Measurements from ENCODE around the gene USH2A. TPM values are rescaled to one million over a fixed set of nuclear protein-coding genes. Genes with fewer than 3 reads are reported as not detected.

The USH2A gene
- total RNA-seq, 3 donors from 2014 or later, result not detected

DNA sequence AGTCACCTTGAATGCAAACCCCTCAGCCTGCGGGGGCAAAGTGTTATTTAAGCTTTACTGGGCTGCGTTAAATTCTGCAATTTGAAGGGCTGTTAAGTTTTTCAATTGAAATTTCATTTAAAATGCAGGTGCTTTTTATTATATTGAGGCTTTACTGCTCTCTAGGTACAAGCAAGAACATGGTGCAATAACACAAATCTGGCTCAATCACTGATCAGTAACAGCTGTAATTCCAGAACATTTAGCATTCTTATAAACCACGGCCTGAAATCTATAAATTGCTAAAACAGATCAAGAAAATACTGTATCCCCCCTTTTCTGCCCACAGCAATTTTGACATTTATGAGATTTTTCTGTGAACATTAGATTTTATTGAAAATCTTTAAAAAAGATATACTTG lies 533.4 kb downstream of the USH2A start:
- H3K27me3 Mint-ChIP-seq (ENCODE audit: low read depth), result no peaks in the 10 kb centered on the region
- DNase-seq (no peak), ATAC-seq (no peak)
- no peaks in the 10 kb centered on the region for H3K9me3 Mint-ChIP-seq
- H3K36me3 Mint-ChIP-seq (ENCODE audit: insufficient read depth), result no peaks in the 10 kb centered on the region
- H3K4me1 Mint-ChIP-seq (ENCODE audit: low read depth), result no peaks in the 10 kb centered on the region
- H3K4me3 Mint-ChIP-seq, result no peak overlapping the region

GRCh38 chr1:215888159-215888558 lies 535.1 kb downstream of the USH2A start:
- ATAC-seq (no peak), DNase-seq (no peak)
- Mint-ChIP-seq H3K4me1 (ENCODE audit: low read depth) (no peaks in the 10 kb centered on the region), H3K36me3 (ENCODE audit: insufficient read depth) (no peaks in the 10 kb centered on the region), H3K4me3 (no peak overlapping the region), H3K27me3 (ENCODE audit: low read depth) (no peaks in the 10 kb centered on the region), H3K9me3 (no peaks in the 10 kb centered on the region)

DNA sequence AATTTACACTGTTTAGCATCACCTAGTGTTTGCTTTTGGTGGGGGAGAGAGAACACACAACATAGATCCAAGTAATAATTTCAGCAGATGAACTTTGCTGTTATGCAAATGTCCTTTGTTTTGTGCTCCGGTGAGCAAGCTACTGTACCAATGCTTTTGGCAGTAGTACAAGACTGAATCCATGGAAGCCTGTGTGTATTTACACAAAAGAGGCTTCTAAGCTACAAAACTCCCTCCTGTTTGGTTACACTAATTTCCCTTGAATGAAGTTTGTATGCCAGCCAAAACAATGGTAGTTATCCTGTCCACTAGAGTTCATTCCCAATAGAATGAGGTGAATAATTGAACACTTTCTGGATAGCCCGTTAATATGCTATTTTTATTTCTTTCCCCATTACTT lies 535.6 kb downstream of the USH2A start:
- no peaks in the 10 kb centered on the region for H3K36me3 Mint-ChIP-seq (ENCODE audit: insufficient read depth)
- no peak for ATAC-seq
- DNase-seq, result no peak
- H3K27me3 Mint-ChIP-seq (ENCODE audit: low read depth), result no peaks in the 10 kb centered on the region
- no peaks in the 10 kb centered on the region for H3K4me1 Mint-ChIP-seq (ENCODE audit: low read depth)
- no peak overlapping the region for H3K4me3 Mint-ChIP-seq
- H3K9me3 Mint-ChIP-seq, result no peaks in the 10 kb centered on the region

DNA sequence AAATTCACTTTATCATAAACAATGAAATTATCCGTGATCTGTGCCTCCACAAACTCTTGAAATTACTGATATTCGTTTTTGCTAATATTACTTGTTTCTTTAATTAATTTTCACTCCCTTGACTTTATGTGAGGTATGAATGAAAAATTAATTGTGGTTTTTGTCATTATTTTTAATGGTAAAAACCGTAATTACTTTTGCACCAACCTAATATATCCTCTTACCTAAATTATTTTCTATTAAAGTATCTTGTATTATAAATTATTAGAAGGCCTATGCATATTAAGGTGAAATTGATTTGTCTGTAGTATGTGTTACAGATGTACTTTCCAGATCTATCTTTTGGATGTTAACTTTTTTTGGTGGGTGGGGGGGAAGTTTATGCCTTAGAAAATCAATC lies 540.2 kb downstream of the USH2A start:
- Mint-ChIP-seq H3K36me3 (ENCODE audit: insufficient read depth) (no peaks in the 10 kb centered on the region), H3K27me3 (ENCODE audit: low read depth) (no peaks in the 10 kb centered on the region), H3K4me1 (ENCODE audit: low read depth) (no peaks in the 10 kb centered on the region), H3K9me3 (peaks cover 3% of the 10 kb centered on the region), H3K4me3 (no peak overlapping the region)
- ATAC-seq (no peak), DNase-seq (no peak)

- Mint-ChIP-seq H3K4me1 (ENCODE audit: low read depth) (no peaks in the 10 kb centered on the region), H3K9me3 (peaks cover 4% of the 10 kb centered on the region), H3K27me3 (ENCODE audit: low read depth) (no peaks in the 10 kb centered on the region), H3K36me3 (ENCODE audit: insufficient read depth) (no peaks in the 10 kb centered on the region), H3K4me3 (no peak overlapping the region)
- no peak for DNase-seq
- no peak for ATAC-seq
Measured at GRCh38 chr1:215878843-215879242, 544.4 kb downstream of the USH2A start.

GRCh38 chr1:215878128-215878527 lies 545.1 kb downstream of the USH2A start:
- Mint-ChIP-seq H3K9me3 (peaks cover 4% of the 10 kb centered on the region), H3K27me3 (ENCODE audit: low read depth) (no peaks in the 10 kb centered on the region), H3K36me3 (ENCODE audit: insufficient read depth) (no peaks in the 10 kb centered on the region), H3K4me1 (ENCODE audit: low read depth) (no peaks in the 10 kb centered on the region), H3K4me3 (no peak overlapping the region)
- DNase-seq (no peak), ATAC-seq (no peak)

DNA sequence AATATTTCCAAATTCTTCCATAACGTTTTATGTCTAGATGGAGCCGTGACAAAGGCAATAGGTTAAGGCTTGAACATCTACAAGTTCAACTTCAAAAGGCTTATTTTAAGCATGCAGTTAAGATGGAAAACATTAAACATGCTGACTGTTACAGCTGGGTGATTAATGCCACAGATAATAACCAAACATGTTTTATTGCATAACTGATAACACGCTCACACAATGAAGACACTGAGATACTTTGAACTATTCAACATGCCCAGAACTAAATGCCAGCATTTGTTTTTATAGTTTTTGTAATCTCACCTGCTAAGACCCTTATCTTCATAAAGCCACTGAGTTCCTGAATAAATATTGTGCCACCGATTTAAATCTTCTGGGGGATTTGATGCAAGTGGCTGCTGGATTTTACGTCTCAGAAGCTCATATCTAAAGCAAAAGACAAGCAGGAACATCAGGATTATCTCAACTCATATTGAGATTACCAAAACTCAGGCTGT lies 545.7 kb downstream of the USH2A start:
- H3K36me3 Mint-ChIP-seq (ENCODE audit: insufficient read depth), result no peaks in the 10 kb centered on the region
- no peak overlapping the region for H3K4me3 Mint-ChIP-seq
- H3K4me1 Mint-ChIP-seq (ENCODE audit: low read depth), result no peaks in the 10 kb centered on the region
- ATAC-seq (no peak), DNase-seq (no peak)
- H3K27me3 Mint-ChIP-seq (ENCODE audit: low read depth), result no peaks in the 10 kb centered on the region
- H3K9me3 Mint-ChIP-seq, result peaks cover 4% of the 10 kb centered on the region

DNA sequence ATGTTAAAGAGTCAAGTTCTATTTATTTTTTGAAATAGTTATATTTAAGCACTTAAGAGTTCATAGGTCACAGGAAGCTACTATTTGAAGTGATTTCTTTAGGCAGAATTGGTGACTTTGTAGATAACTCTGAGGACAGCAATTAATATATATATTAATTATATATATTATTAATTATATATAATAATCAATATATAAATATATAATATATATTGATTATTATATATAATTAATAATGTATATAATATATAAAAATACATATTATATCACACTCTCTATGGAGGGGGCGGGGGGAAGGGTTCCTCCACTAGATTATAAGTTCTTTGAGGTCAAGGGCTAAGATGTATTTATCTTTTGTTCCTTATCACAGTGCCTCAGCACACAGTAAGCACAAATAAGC lies 547.5 kb downstream of the USH2A start:
- H3K36me3 Mint-ChIP-seq (ENCODE audit: insufficient read depth), result no peaks in the 10 kb centered on the region
- no peak for ATAC-seq
- no peaks in the 10 kb centered on the region for H3K27me3 Mint-ChIP-seq (ENCODE audit: low read depth)
- H3K4me3 Mint-ChIP-seq, result no peak overlapping the region
- H3K4me1 Mint-ChIP-seq (ENCODE audit: low read depth), result no peaks in the 10 kb centered on the region
- DNase-seq, result no peak
- peaks cover 4% of the 10 kb centered on the region for H3K9me3 Mint-ChIP-seq

- ATAC-seq, result no peak
- H3K4me1 Mint-ChIP-seq (ENCODE audit: low read depth), result no peaks in the 10 kb centered on the region
Measured at GRCh38 chr1:215875236-215875635, 548.0 kb downstream of the USH2A start.

DNA sequence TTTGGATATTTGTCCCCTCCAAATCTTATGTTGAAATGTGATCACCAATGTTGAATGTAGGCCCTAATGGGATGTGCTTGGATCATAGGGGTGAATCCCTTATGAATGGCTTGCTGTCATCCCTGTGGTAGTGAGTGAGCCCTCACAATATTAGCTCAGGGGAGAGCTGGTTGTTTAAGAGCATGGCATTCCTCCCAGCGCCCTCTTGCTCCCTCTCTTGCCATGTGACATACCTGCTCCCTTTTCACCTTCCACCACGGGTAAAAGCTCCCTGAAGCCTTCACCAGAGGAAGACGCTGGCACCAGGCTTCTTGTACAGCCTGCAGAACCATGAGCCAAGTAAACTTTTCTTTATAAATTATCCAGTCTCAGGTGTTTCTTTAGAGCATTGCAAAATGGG lies 550.6 kb downstream of the USH2A start:
- Mint-ChIP-seq H3K36me3 (ENCODE audit: insufficient read depth) (no peaks in the 10 kb centered on the region), H3K27me3 (ENCODE audit: low read depth) (no peaks in the 10 kb centered on the region), H3K4me1 (ENCODE audit: low read depth) (no peaks in the 10 kb centered on the region), H3K9me3 (peaks cover under 1% of the 10 kb centered on the region), H3K4me3 (no peak overlapping the region)
- DNase-seq (no peak), ATAC-seq (no peak)

More at GRCh38 chr1:215875236-215875635, 548.0 kb downstream of the USH2A start:
- no peaks in the 10 kb centered on the region for H3K27me3 Mint-ChIP-seq (ENCODE audit: low read depth)
- H3K9me3 Mint-ChIP-seq, result peaks cover 4% of the 10 kb centered on the region
- no peak overlapping the region for H3K4me3 Mint-ChIP-seq
- no peaks in the 10 kb centered on the region for H3K36me3 Mint-ChIP-seq (ENCODE audit: insufficient read depth)
- no peak for DNase-seq

DNA sequence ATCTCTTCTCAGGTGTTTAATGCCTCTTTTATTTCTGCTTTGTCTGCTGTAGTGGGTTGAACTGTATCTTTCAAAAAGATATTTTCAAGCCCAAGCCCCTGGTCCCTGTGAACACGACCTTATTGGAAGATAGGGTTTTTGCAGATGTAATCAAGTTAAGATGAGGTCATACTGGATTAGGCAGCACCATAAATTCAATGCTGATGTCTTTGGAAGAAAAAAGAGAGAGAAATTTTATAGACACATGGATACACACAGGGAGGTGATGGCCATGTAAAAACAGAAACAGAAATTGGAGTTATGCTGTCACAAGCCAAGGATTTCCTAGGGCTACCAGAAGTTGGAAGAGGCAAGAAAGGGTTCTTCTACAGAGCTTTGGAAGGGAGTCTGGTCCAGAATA lies 554.7 kb downstream of the USH2A start:
- H3K9me3 Mint-ChIP-seq, result peaks cover 13% of the 10 kb centered on the region
- no peaks in the 10 kb centered on the region for H3K27me3 Mint-ChIP-seq (ENCODE audit: low read depth)
- H3K4me1 Mint-ChIP-seq (ENCODE audit: low read depth), result no peaks in the 10 kb centered on the region
- H3K36me3 Mint-ChIP-seq (ENCODE audit: insufficient read depth), result no peaks in the 10 kb centered on the region
- ATAC-seq, result no peak
- H3K4me3 Mint-ChIP-seq, result no peak overlapping the region
- no peak for DNase-seq

DNA sequence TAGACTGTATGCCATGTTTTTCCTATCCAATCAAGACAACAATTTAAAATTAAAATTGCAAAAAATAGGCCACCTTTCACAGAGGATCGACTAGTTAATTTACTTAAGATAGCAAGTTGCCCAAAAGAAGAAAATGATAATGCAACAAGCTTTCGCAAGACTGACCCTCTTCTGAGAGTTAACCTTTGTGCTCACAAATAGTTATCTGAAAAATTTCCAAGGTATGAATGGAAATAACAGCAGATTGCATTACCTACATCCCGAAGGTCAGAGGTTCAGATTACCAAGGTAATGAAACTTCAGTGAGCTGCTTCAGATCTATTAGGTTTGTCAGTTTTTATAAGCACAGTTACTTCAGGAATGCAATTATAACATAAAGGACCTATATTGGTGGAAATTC lies 558.2 kb downstream of the USH2A start:
- H3K36me3 Mint-ChIP-seq (ENCODE audit: insufficient read depth), result no peaks in the 10 kb centered on the region
- peaks cover 17% of the 10 kb centered on the region for H3K9me3 Mint-ChIP-seq
- no peaks in the 10 kb centered on the region for H3K4me1 Mint-ChIP-seq (ENCODE audit: low read depth)
- no peaks in the 10 kb centered on the region for H3K27me3 Mint-ChIP-seq (ENCODE audit: low read depth)
- no peak overlapping the region for H3K4me3 Mint-ChIP-seq
- DNase-seq (no peak), ATAC-seq (no peak)

DNA sequence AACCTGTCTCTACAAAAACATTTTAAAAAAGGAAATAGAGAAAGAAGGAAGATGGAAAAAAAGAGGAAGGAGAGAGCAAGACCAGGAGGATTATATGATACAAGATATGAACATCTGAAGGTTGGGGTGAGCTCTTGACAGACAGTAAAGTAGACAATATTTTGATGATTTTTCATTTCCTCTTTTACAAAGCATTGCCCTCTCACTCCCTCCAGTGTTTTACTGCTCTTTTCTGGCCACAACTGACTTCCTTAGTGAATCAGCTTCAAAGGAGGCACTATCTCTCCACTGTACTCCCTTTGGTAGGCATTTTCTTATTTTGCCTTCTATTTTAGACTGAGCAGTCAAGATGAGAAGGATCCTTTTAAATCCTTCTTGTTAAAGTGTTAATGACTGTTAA lies 559.5 kb downstream of the USH2A start:
- H3K27me3 Mint-ChIP-seq (ENCODE audit: low read depth), result no peaks in the 10 kb centered on the region
- H3K9me3 Mint-ChIP-seq, result peaks cover 20% of the 10 kb centered on the region
- no peak overlapping the region for H3K4me3 Mint-ChIP-seq
- no peaks in the 10 kb centered on the region for H3K36me3 Mint-ChIP-seq (ENCODE audit: insufficient read depth)
- H3K4me1 Mint-ChIP-seq (ENCODE audit: low read depth), result no peaks in the 10 kb centered on the region
- no peak for ATAC-seq
- DNase-seq, result no peak

DNA sequence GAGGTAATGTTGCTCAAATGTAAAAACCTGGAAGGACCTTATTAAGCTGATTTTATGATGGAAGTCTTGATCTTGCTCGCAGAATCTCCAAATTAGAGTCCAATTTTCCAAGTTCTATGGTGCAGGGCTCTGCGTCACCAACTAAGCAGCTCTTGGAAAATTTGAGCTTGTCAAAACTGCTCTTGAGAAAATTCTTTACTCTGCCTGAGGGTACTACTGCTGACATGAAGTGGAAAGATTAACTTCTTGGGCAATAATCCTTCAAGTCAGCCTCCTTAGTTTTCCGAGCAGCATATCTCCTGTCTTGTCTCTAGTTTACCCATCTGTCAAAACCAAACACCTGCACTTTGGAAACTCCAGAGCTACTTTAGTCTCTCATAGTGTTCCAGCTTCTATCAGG lies 562.4 kb downstream of the USH2A start:
- no peak overlapping the region for H3K4me3 Mint-ChIP-seq
- no peaks in the 10 kb centered on the region for H3K27me3 Mint-ChIP-seq (ENCODE audit: low read depth)
- ATAC-seq (no peak), DNase-seq (no peak)
- H3K4me1 Mint-ChIP-seq (ENCODE audit: low read depth), result no peaks in the 10 kb centered on the region
- no peaks in the 10 kb centered on the region for H3K36me3 Mint-ChIP-seq (ENCODE audit: insufficient read depth)
- H3K9me3 Mint-ChIP-seq, result peaks cover 29% of the 10 kb centered on the region

- H3K27me3 Mint-ChIP-seq (ENCODE audit: low read depth), result no peaks in the 10 kb centered on the region
- H3K4me3 Mint-ChIP-seq, result no peak overlapping the region
- H3K4me1 Mint-ChIP-seq (ENCODE audit: low read depth), result no peaks in the 10 kb centered on the region
- peaks cover 37% of the 10 kb centered on the region for H3K9me3 Mint-ChIP-seq
- no peaks in the 10 kb centered on the region for H3K36me3 Mint-ChIP-seq (ENCODE audit: insufficient read depth)
- no peak for DNase-seq
- ATAC-seq, result no peak
Measured at GRCh38 chr1:215857317-215857716, 565.9 kb downstream of the USH2A start.
